Inflammatory macrophage treated with lipopolysaccharide for 4 hours (primary cell): Measurements from ENCODE around the gene TP53I11.

Experiments used
- DNase-seq: peaks from one replicate; pipeline ENCODE4 v3.0.0-alpha.2; 2020

TP53I11 gene

DNA sequence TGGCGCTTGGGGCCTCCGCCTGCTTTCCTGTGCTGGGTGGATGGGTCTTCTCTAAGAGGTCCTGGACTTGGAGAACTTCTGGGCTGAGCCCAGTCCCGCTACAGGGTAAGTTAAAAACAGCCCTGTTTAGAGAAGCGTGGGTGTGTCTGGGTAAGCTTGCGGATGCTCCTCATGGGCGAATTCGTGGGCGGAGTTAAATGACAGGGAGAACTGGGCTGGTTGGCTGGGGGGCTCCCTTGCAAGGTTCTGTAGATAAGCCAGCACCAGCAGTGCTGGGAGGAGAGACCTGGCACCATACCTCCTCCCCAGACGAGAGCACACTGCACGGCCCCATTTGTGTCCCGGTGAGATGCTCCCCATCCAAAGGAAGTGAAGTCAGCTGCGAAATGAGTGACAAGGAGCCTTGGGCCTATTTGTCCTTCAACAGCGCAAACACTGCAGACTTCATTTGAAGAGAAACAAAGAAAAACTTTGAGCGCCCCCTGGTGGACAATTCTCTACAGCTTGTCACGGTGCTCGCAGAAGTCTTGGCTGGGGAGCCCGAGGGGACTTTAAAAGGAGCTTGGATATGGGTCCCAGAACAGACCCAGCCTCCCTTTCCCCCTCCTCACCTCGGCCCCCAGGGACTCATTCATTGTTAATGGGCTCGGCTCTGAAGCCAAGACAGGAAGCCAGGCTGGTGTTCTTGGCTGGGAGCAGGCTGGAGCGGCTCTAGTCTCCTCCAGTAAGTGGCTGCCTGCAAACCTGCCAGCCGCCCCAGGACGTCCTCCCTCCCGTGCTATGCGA, 39.5 kb downstream of the TP53I11 start:
- DNase-seq: peak; percentile 80

DNA sequence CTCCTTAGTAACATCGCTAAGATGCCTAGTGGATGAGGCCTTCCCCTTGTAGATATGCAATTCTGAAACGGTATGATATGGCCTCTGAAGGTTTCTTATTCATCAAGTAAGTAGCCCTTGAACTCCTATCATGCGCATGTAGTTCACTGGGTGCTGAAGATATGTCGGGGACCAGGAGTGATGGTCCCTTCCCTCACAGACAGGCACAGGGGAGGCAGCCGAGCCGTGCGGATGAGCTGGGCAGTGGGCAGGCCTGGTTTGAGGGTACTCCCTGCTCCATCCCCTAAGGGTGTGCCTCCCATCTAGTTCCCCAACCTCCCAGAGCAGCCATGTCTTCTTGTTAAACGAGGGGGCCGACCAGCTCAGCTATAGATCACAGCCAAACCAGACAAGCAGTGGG, 40.1 kb downstream of the TP53I11 start:
- no peak for DNase-seq

DNA sequence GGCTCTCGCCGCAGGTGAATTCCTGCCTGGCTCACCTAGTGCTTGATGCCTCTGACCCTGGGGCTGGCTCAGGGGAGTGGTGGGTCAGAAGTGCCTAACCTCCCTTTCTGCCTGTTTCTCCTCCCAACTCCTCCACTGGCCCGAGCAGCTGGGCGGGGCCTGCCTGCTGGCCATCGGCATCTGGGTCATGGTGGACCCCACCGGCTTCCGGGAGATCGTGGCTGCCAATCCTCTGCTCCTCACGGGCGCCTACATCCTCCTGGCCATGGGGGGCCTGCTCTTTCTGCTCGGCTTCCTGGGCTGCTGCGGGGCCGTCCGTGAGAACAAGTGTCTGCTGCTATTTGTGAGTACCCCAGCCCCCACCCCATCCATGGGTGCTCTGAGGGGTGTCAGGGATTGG, 41.1 kb downstream of the TP53I11 start:
- DNase-seq: no peak

DNA sequence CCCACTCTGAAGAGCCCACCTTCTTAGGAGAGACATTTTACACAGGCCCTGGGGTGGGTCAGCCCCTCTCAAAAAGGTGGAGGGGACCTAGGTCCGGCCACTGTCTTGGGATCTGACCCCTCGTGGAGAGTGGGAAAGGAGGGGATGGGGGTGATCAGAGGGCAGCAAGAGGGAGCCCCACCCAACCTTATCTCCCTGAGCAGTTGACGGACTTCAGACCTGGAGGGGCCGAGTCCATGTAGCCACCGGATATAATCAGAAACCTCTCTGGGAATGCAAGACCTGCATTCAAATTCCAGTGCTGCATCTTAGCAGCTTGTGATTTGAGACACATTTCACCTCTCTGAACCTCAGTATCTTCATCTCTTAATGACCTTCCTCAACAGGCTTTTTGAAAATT, 44.0 kb downstream of the TP53I11 start:
- DNase-seq: no peak

DNA sequence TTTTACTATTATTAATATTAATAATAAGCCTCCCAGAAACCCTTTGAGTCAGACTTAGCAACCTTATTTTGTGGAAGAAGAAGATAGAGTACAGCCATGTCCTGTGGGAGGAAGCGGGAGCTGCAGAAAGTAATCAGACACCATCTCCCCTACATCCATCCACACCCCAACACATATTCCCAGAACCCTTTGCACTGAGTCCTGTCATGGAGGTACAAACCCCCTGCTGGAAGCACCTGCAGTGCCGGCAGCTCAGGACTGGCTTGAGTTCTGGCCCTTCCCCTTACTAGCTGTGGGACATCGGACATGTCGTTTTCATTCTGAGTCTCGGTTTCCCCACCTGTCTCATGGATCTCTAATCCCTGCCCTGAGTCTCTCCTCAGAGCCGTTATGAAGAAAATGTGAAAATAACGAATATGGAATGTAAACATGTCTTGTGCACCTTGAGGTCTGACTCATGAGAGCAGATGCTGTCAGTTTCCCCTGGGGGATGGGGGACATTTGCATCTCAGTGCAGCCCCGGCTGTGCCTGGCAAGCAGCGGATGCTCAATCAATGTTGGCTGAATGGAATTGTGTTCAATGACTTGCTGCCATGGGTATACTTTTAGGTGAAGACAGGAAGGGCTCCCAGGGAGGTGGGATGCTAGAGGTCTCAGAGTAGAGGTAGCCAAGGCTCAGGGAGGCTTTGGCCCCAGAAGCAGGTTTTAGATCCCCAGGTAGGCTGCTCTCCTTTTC, 45.4 kb downstream of the TP53I11 start:
- no peak for DNase-seq

DNA sequence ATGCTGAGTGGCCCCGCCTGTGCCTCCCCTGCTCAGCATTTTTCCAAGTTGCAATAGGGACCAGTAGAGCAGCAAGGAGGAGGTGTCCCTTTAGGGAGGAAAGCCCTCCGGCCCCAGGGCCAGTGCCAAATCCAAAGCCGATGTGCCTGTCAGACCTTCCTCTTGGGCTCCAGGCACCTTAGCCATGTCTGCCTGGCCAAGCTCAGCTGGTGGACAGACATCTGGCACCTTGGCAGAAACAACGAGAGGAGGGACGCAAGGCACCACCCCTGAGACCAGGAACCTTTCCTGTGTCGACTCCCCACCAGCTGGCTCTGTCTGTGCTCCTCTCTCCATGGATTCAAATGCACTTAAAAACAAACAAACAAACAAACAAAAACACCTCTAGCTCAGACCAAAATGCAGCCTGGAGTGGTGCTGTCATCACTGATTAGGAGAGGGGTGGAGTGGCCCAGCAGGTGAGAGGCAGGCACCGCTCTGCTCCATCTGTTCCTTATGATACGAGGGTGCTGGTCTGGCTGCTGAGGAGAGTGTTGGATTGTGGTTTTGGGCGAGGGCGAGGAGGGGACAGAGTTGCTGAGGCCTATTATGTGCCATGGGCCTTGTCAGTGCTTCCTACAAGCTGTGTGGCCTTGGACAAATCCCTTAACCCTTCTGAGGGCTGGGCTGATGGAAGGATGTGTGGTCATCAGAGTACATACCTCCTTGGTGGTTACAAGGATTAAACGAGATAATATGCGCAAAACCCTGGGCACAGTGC, 46.2 kb downstream of the TP53I11 start:
- DNase-seq: no peak

DNA sequence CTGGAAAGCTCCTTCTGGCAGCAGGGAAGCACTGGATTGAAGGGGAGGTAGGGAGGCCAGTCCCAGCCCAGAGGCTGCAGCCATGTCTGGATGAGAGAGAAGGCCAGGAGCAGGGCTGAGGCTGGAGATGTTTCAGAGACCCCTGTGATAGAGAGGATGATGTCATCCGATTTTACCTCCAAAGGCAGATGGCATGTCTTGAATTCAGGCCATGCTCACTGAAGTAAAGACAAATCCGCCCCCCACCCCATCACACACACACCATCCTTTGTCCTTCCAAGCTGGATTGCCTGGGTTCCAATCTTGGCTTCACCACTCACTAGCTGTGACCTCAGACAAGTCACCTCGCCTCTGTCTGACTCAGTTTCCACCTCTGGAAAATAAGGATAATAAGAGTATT, 47.2 kb downstream of the TP53I11 start:
- no peak for DNase-seq

DNA sequence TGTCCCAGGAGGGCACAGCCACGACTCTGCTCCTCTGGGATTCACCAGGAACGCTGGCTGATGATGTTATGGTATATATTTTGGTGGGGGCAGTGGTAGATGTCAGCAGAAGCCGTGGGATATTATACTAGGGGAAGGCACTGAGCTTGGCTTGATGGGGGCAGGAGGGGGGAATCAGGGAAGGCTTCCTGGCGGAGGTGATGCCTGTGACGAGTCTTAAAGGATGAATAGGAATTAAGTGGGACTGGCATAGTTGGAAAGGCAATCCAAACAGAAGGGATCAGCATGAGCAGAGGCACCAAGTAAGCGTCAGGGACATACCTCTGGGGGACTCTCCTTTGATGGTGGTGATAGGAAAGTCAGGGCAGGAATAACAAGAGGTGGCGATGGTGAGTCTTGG, 47.6 kb downstream of the TP53I11 start:
- DNase-seq: no peak

DNA sequence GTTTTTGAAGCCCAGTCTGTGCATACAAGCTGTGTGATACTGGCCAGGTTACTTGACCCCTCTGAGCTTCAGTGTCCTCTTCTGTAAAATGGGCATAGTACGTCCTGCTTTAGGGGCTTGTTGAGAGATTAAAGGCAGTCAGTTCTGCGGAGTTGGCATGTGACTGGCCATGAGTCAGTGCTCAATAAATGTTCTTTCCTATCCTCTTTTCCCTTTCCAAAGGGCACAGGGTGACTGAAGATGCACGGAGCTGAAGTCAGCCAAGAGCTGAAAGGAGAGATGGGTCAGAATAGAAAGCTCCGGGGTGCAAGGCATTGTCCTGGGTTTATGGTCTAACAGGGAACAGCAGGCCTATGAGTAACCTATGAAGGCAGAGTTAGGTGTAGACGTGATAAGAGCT, 48.9 kb downstream of the TP53I11 start:
- DNase-seq: no peak

DNA sequence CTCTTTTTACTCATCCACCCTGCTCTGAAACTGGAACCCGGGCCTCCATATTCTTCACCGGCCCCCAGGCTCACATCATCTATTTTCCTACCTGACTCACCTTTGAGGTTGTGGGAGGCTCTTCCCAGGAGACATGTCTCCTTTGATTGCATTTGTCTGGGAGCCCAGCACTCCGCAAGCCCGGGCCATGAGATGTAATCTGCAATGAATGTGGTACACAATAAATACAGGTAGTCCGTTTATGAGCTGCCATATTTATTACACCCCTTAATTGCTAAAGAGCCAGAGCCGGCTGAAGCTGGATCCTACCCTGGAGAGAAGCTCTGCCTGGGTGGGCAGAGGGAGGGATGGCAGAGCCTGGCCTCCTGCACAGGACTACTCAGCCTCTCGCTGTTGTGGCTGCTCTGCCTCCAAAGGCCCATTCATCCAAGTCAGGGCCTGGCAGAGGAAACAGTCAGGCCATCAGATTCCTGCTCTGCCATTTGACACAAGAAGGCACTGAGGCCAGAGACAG, 49.5 kb downstream of the TP53I11 start:
- no peak for DNase-seq

DNA sequence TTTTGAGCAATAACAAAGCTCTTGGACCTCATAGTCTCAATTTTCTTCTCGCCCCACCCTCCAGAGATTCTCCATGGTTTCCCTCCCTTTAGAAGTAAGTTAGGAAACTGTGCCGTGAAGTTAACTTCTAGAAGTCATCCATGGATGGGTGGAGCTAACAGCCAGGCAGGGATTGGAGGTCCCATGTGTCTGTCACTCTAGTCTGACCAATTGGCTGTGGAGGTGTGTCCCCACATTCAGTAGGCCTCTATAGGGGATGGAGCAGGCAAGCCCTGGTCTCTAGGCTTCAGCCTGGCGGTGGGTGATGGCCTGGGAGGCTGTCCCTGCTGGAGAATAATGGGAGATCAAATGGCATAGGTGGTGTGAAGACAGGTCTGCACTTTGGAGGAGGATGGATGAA, 50.7 kb downstream of the TP53I11 start:
- peak; percentile 53 for DNase-seq

DNA sequence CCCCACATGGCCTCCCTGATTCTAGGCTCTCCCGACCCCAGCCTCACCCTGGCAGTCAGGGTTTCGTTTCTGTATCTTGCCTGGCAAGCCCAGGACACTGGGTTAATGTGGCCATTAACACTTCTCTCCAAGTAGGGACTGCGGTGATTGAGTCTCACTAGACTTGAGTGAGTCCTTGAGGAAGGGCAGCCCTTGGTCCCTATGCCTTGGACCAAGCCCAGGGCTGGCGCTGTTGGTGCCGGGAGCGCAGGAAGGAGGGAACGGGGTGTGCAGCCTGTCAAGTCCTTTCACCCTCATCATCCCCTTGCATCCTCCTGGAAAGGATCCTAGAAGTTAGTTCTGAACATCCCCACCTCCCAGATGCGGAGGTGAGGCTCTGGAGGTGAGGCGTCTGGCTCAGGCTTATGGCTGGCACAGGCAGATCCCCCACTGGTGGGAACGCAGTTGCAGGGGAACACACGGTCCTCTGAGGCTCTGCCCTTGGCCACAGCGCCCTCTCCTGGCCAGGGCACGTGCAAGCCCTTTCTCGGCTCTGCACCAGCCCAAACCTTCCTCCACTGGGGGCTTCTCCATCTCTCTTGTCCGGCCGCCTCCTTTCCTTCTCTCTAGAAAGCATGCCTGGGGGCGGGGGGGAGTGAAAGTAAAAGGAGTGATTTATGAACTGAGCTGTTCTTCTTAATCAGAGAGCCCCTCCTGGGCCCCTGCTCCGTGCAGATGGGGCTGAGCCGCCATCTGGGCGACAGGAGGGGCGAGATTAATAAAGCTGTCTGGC, 56.7 kb downstream of the TP53I11 start:
- DNase-seq: peak; percentile 50

DNA sequence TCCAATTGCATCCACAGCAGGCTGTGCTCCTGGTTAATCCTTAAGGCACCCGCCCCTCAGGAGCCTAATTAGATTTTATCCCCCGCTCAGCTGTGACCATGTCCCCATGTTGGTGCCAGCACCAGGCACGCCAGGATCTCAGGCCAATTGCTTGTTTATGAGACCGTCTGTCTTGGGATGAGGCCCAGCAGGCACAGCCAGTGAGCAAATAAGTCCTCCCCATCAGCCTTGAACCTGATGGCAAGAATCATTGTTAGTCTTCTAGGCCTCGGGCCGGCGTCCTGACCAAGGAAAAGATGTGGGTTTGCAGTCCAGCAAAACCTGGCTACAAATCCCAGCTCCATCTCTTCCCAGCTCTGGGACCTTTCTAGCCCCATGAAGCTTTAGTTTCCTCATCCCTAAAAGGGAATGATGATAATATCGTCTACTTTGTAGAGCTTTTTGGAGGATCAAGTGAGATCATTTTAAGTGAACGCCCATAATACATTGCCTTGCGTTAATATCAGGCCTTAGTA, 57.3 kb downstream of the TP53I11 start:
- DNase-seq: no peak

DNA sequence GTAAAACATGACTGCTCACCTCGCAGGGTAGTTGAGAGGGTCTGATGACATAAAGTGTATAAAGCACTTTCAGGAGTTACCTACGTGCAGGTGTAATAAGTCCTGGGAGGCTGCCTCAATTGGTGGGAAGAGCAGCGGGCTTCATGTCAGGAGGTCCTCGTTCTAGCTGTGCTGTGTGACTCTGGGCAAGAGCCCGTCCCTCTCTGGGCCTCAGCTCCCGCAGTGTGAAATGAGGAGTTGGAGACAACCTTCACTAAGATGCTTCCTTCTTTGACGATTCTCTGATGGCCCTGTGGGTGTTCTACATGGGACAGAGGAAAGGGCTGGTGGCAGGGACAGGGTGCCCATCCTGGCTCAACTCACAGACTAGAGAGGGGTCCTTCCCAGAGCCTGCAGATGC, 57.8 kb downstream of the TP53I11 start:
- DNase-seq: no peak

DNA sequence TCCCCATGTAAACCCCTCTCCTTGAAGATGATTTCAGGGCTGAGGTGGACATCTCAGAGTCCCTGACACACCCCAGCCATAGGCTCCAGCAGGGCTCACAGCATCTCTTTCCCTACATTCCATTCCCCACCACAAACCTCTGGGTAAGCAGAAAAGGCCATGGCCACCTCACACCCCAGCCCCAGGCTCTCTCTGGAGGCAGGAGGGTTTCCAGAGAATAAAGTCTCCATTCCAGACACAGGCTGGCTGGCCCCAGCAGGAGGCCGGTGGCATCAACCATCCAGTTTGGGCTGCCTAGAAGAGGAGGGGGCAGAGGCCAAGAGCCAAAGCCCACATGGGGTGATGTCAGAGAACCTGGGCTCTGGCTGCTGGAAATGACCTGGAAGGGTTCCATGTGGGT, 61.4 kb downstream of the TP53I11 start:
- no peak for DNase-seq

DNA sequence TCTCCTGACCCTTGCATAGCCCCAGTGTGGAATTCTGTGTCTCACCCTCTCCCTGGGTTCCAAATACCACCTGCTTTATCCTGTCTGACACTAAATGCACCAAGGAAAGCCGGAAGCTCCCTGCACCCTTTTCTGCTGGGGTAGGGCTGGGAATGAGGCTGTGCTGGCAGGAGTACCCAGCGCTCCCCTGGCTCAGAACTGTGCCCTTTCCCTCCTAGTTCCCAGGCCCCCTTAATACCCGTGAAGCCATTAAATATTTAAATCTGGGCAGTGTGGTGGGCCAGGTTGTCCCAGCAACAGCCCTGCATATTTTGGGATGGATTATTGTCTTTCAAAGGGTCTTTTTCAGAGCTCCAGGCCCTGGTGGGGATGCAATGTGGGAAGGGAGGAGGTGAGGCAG, 63.0 kb downstream of the TP53I11 start:
- DNase-seq: no peak

DNA sequence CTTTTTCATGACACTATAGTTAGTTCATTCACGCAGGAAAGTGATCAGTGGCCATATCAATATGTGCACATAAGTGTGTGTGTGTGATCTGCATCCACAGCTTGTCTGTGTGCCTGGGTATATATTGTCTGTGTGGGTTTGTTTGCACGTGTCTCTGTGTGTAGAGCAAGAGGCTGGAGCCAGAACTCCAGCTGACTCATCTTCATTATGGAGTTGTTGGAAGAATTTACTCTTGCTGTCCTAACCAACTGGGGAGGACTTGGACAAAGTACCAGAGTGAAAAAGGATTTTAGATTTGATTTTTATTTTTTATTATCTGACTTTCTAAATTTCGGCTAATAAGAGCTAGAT, 63.9 kb downstream of the TP53I11 start:
- no peak for DNase-seq

DNA sequence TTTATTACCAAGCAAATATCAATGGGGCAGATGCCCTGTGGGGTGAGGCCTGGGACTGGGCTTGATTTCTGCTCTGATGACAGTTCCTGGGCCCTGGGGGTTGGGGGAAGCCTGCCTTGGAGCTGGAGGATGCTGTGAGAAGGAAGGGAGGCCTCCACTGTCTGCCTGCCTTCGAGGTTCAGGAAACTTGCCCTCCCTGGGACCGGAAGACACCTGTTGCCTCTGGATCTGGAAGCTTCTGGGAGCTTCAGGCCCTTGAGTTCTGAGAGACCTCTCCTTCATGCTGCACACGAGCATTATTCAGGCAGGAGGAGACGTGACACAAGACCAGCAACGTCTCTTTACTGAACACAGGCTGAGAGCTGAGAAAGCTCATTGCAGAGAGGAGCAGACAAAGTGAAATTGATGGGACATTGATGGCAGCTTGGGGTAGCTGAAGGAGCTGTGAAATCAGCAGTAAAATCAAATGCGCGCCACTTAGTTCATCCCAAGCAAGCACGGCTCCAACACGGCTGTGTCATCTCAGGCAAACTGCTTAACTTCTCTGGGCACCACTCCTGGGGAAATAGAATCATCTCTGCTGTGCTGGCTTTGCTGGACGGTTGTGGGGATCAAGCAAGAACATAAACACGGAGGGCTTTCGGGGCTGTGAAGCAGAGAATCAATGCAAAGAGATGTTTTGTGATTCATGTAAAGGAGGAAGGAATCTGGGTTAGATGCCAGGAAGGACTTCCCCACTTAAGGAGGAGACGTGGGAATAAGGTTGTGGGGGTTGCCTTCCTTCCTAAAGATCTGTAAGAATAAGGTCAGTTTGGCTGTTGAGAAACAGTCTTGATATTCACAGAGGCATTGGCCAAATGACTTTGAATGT, 64.5 kb downstream of the TP53I11 start:
- no peak for DNase-seq

DNA sequence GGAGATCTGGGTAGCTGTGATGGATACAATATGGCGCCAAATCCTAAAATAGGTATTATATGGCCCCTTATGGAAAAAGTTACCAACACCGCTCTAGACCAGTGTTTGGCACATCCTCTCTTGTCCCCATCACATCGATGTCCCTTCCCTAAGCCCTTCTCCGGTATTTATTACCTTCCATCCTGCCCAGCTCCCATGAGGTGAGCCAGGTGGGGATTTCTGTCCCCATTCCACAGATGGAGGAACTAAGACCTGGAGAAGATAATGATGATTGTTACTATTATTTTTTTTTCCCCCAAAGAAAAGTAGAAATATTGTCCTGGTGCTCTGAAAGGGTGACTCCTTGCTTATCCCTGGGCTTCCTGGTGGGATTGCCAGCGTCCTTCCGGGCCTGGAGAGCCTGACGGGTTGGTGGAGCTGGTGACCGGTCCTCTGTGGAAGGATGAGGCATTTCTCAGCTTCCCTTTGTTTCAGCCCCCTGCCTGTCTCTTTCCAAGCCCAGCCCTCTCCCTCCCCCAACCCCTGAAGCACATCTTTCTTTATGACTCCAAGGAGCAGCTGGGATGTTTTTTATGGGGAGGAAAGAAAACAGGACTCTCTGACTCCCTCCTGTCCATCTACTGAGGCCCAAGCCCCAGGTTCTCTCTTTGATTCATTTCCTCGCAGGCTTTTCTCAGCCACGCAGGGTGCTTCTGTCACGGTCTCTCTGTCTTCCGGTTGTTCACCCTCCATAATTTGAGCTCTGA, 65.4 kb downstream of the TP53I11 start:
- DNase-seq: no peak

DNA sequence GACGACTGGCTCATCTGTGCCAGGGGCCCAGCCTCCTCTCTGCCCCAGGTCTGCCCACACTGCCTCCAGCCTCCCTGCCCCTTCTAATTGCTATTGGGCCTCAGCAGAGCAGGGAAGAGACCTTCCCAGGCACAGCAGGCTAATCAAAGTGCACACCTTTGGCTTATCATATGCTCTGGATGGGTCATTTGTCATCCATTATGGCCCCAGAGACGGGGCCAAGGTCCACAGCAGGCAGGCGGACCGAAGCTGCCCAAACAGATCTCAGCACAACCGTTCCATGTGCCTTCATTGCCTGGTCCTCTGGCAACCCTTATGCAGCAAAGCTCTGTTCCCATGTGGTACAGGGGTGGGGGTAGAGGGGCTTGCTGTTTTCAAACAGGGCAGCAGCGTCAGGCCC, 66.6 kb downstream of the TP53I11 start:
- no peak for DNase-seq

DNA sequence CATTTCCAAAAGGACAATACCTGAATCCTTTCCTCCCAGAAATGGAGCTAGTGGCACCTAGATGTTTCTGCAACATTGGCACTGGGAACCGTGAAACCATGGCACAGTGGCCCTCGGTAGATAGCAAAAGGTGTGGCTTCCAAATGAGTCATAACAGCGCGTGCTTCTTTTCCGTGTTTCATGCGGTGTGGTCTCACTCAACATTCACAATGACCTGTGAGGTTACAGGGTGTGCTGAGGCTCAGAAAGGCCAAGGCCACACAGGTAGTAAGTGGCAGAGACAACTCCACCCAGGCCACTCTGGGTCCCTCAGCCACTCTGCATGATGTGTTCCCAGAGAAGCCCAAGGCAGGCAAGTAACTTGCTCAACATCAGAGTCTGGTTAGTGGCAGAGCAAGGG, 67.4 kb downstream of the TP53I11 start:
- no peak for DNase-seq
